GM12872 (cell line): Measurements from ENCODE around the gene COL5A1.

ENCODE experiments used
- TF ChIP-seq, protein P1 (sequence below): IDR thresholded peaks from 3 replicates; pipeline ENCODE4 v1.5.1; 2011; ENCODE audit warnings: low read depth, mild to moderate bottlenecking, low read length, moderate library complexity; ENCODE audit not compliant: insufficient read depth

COL5A1 gene

DNA sequence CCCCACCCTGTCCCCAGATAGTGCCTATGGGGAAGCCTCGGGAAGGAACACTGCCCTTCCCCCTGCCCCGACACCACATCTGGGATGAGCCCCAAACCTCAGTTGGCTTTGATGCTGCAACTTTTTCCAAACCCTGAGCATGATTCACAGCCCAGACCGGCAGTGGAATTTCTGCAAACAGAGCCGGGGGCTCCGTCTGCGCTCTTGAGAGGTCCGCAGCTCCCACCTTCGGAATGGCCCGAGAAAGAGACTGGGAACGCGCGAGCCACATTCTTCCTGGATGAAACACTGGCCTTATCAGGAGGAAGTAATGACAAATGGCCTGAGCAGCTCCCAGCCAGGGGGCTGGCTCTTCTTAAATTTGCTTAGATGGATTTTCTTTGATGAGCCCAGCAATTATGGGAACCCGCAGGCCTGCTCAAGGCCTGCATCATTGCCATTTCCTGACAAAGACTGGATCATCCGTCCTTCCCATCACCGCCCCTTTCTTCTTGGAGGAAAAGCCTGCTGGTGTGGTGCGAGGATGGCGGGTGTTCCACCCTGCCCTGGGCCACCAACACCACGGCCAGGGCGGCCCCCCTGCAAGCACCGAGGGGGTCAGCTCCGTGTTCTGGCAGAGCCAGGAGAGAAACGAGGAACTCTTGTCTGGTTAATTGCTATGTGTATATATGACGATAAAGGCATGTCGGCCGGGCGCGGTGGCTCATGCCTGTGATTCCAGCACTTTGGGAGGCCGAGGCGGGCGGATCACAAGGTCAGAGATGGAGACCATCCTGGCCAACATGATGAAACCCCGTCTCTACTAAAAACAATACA, 38.8 kb upstream of the COL5A1 start:
- TF ChIP-seq, protein P1, sequence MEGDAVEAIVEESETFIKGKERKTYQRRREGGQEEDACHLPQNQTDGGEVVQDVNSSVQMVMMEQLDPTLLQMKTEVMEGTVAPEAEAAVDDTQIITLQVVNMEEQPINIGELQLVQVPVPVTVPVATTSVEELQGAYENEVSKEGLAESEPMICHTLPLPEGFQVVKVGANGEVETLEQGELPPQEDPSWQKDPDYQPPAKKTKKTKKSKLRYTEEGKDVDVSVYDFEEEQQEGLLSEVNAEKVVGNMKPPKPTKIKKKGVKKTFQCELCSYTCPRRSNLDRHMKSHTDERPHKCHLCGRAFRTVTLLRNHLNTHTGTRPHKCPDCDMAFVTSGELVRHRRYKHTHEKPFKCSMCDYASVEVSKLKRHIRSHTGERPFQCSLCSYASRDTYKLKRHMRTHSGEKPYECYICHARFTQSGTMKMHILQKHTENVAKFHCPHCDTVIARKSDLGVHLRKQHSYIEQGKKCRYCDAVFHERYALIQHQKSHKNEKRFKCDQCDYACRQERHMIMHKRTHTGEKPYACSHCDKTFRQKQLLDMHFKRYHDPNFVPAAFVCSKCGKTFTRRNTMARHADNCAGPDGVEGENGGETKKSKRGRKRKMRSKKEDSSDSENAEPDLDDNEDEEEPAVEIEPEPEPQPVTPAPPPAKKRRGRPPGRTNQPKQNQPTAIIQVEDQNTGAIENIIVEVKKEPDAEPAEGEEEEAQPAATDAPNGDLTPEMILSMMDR: no peak

DNA sequence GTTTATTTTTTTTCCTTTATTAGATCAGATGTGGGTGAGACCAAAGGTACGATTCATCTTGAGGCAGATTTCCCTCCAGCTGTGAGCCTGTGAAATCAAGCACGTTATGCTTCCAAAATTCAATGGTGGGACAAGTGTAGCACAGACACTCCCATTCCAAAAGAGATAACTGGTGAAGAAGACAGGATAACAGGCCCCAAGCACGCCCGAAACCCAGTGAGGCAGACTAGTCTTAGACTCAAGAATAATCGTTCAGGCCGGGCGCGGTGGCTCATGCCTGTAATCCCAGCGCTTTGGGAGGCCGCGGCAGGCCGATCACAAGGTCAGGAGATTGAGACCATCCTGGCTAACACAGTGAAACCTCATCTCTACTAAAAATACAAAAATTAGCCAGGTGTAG, 36.8 kb upstream of the COL5A1 start:
- TF ChIP-seq, protein P1: no peak

DNA sequence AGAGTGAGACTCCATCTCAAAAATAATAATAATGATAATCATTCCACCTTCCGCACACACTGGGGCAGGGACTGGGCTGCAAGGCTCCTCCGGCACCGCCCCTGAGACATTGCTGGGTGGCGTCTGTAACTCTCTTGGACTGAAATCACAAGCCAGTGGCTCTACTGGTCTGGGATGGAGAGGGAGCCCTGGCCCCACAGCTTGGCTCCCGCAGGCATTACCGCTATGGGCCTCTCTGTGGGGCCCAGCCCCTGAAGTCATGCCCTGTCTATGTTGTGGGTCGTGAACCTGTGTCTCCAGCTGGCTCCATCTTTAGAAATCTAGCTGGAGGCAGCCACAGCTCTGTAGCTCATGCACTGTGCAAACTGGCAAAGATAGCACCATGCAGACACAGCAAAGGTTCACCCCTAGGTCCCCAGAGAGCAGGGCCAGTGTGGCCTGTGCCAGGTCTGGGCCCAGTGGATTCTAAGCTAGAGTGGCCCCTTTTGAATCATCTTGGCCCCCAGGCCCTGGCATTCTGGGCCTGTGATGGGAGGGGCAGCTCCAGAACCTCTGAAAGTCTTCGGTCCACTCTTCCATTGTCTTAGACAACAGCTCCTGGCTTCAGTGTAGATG, 36.1 kb upstream of the COL5A1 start:
- TF ChIP-seq, protein P1: no peak

DNA sequence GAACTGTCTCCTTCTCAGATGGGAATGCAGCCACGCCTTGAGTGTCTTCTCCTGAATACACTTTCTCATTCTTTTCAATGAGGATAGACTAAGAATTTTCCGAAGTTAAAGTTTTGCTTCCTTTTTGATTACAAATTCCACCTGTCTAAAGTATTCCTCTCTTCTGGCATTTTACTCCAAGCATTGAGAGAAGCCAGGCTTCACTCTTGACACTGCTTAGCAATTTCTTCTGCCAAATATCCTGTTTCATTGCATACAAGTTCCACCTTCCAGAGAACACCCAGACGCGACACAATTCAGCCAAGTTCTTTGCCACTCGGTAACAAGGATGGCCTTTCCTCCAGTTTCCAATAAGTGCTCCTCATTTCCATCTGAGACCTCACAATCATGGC, 35.6 kb upstream of the COL5A1 start:
- TF ChIP-seq, protein P1: no peak

DNA sequence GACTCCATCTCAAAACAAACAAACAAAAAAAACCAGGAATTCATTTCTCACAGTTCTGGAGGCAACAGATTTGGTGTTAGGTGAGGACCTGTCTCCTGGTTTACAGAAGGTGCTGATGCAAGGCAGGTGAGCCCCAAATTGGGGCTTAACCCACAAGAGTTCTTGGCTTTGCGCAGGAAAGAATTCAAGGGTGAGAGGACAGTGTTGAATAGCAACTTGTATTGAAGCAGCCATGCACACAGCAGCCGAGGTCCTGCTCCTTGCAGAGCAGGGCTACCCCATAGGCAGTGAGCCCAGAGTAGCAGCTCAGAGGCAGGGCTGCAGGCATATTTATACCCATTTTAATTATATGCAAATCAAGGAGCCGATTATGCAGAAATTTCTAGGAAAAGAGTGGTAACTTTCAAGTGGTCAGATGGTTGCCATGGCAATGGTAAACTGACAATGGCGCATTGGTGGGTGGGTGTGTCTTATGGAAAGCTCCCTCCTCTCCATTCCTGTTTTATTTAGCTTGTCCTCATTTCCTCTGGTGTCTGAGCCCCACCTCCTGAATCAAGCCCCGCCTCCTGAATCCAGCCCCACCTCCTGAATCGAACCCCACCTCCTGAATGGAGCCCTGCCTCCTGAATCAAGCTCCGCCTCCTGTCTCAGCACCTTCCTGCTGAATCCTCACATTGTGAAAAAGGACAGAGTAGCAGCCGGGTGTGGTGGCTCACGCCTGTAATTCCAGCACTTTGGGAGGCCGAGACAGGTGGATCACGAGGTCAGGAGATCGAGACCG, 34.5 kb upstream of the COL5A1 start:
- TF ChIP-seq, protein P1: no peak

DNA sequence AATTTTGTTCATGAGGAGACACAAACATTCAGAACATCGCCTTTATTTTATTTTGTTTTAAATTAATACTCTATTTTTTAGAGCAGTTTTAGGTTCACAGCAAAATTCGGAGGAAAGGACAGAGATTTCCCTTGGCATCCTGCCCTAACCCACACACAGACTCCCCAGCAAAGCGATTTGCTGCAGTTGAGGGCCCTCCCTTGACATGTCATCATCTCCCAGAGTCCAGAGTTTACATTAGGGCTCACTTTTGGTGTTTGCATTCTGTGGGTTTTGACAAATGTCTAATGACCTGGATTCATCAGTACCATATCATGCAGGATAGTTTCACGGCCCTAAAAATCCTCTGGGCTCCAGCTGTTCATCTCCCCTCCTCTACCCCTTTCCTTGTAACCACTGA, 33.6 kb upstream of the COL5A1 start:
- TF ChIP-seq, protein P1: no peak

DNA sequence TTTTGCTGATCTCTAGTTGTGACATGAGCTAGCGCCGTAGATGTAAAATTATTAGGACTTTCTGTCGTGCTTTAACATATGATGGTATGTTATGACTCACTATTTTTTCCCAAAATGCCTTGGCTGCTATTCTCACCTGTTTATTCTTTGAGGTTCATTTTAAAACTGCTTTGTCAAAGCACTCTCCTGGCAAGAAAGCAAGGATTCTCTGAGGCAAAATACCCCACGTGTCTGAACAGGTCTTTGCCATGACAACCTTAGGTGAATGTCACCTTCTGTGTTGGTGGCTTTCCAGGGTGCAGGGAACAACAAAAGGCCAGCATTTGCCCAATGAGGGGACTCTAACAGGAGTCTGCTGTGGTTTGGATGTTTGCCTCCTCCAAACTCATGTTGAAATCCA, 30.6 kb upstream of the COL5A1 start:
- TF ChIP-seq, protein P1: no peak
